HEK293 (cell line): ENCODE results near the gene FOXK2.
A peak's percentile ranks its signal among the peaks of the same experiment; 100 is the strongest.

ENCODE experiments used
- CTCF ChIA-PET: fragments of 350-600 bp; formaldehyde crosslinking; extraction: SDS; loops from one replicate; lab custom pipeline; 2021; ENCODE audit warnings: antibody characterized with exemption; lab: Yijun Ruan, JAX
- POLR2A ChIA-PET: fragments of 300-600 bp; formaldehyde crosslinking; extraction: SDS; loops from one replicate; lab custom pipeline; 2020; ENCODE audit warnings: antibody characterized with exemption, inconsistent platforms; lab: Yijun Ruan, JAX
- H3K27ac ChIP-seq: fragments of 200-500 bp; sonication (Bioruptor generic); 2 replicates; pipeline ENCODE4 v1.5.1; 2014; ENCODE audit warnings: low read depth, low read length, control low read depth, inconsistent platforms; ENCODE audit errors: extremely low read depth
- H3K36me3 ChIP-seq, 2 experiments: fragments of 200-500 bp in 1 of 2; sonication (Bioruptor generic) in 1 of 2; 1 replicate in 1 of 2; 2 replicates in 1 of 2; pipeline ENCODE4 v1.5.1; 2014 to 2017; ENCODE audit warnings: inconsistent platforms in 2 of 2, low read length in 2 of 2; ENCODE audit not compliant: control insufficient read depth in 2 of 2, insufficient read depth in 1 of 2
- H3K4me1 ChIP-seq: fragments of 200-500 bp; sonication (Bioruptor generic); 2 replicates; pipeline ENCODE4 v1.5.1; 2014; ENCODE audit warnings: mild to moderate bottlenecking, low read length, inconsistent platforms; ENCODE audit not compliant: control insufficient read depth, insufficient read depth
- H3K4me3 ChIP-seq: 2 replicates; pipeline ENCODE4 v1.5.1; 2011; ENCODE audit warnings: low read depth, mild to moderate bottlenecking, control low read depth, low read length, moderate library complexity
- H3K9me3 ChIP-seq: fragments of 200-500 bp; sonication (Bioruptor generic); 2 replicates; pipeline ENCODE4 v1.5.1; 2014; ENCODE audit warnings: low read depth, low read length, inconsistent platforms; ENCODE audit not compliant: control insufficient read depth, insufficient read depth
- FEZF1 ChIP-seq: fragments of 450-650 bp; formaldehyde crosslinking; IDR thresholded peaks from 2 replicates; pipeline ENCODE4 v1.5.1; 2016; ENCODE audit warnings: missing biosample characterization, missing genetic modification characterization
- GLIS2 ChIP-seq: fragments of 450-650 bp; formaldehyde crosslinking; IDR thresholded peaks from 2 replicates; pipeline ENCODE4 v1.5.1; 2016; ENCODE audit warnings: missing biosample characterization, missing genetic modification characterization
- KLF1 ChIP-seq: fragments of 450-650 bp; formaldehyde crosslinking; IDR thresholded peaks from 2 replicates; pipeline ENCODE4 v1.5.1; 2016; ENCODE audit warnings: missing biosample characterization, missing genetic modification characterization
- MZF1 ChIP-seq: fragments of 450-650 bp; formaldehyde crosslinking; IDR thresholded peaks from 2 replicates; pipeline ENCODE4 v1.5.1; 2017; ENCODE audit warnings: missing biosample characterization, missing genetic modification characterization, borderline replicate concordance
- REPIN1 ChIP-seq: fragments of 450-650 bp; formaldehyde crosslinking; IDR thresholded peaks from 2 replicates; pipeline ENCODE4 v1.5.1; 2017; ENCODE audit warnings: missing biosample characterization, missing genetic modification characterization, low read depth
- SCRT2 ChIP-seq: fragments of 450-650 bp; formaldehyde crosslinking; IDR thresholded peaks from 2 replicates; pipeline ENCODE4 v1.5.1; 2016; ENCODE audit warnings: missing biosample characterization, missing genetic modification characterization
- SP2 ChIP-seq: fragments of 450-650 bp; formaldehyde crosslinking; IDR thresholded peaks from 2 replicates; pipeline ENCODE4 v1.5.1; 2016; ENCODE audit warnings: missing biosample characterization, missing genetic modification characterization
- SP3 ChIP-seq: fragments of 450-650 bp; formaldehyde crosslinking; IDR thresholded peaks from 2 replicates; pipeline ENCODE4 v1.5.1; 2016; ENCODE audit warnings: missing biosample characterization, missing genetic modification characterization
- SP7 ChIP-seq: fragments of 450-650 bp; formaldehyde crosslinking; IDR thresholded peaks from 2 replicates; pipeline ENCODE4 v1.5.1; 2016; ENCODE audit warnings: missing biosample characterization, missing genetic modification characterization
- ZFP69B ChIP-seq: fragments of 450-650 bp; formaldehyde crosslinking; IDR thresholded peaks from 2 replicates; pipeline ENCODE4 v1.5.1; 2016; ENCODE audit warnings: missing biosample characterization, missing genetic modification characterization
- ZNF202 ChIP-seq: fragments of 450-650 bp; formaldehyde crosslinking; IDR thresholded peaks from 2 replicates; pipeline ENCODE4 v1.5.1; 2016; ENCODE audit warnings: missing biosample characterization, missing genetic modification characterization, borderline replicate concordance
- ZNF223 ChIP-seq: fragments of 450-650 bp; formaldehyde crosslinking; IDR thresholded peaks from 2 replicates; pipeline ENCODE4 v1.5.1; 2016; ENCODE audit warnings: missing biosample characterization, missing genetic modification characterization
- ZNF248 ChIP-seq: fragments of 450-650 bp; formaldehyde crosslinking; IDR thresholded peaks from 2 replicates; pipeline ENCODE4 v1.5.1; 2017; ENCODE audit warnings: missing biosample characterization, missing genetic modification characterization
- ZNF302 ChIP-seq: fragments of 450-650 bp; formaldehyde crosslinking; IDR thresholded peaks from 2 replicates; pipeline ENCODE4 v1.5.1; 2016; ENCODE audit warnings: missing biosample characterization, missing genetic modification characterization, low read depth
- ZNF394 ChIP-seq: fragments of 450-650 bp; formaldehyde crosslinking; IDR thresholded peaks from 2 replicates; pipeline ENCODE4 v1.5.1; 2016; ENCODE audit warnings: missing biosample characterization, missing genetic modification characterization, mild to moderate bottlenecking, moderate library complexity, borderline replicate concordance
- ZNF585B ChIP-seq: fragments of 450-650 bp; formaldehyde crosslinking; IDR thresholded peaks from 2 replicates; pipeline ENCODE4 v1.5.1; 2016; ENCODE audit warnings: missing biosample characterization, missing genetic modification characterization
- ZNF596 ChIP-seq: fragments of 450-650 bp; IDR thresholded peaks from 2 replicates; pipeline ENCODE4 v1.5.0; 2018; ENCODE audit warnings: missing biosample characterization, mild to moderate bottlenecking, missing genetic modification characterization, moderate library complexity
- ZNF621 ChIP-seq: fragments of 450-650 bp; formaldehyde crosslinking; IDR thresholded peaks from 2 replicates; pipeline ENCODE4 v1.5.1; 2017; ENCODE audit warnings: missing biosample characterization, missing genetic modification characterization
- ZNF677 ChIP-seq: fragments of 450-650 bp; IDR thresholded peaks from 2 replicates; pipeline ENCODE4 v1.5.0; 2018; ENCODE audit warnings: missing biosample characterization, mild to moderate bottlenecking, missing genetic modification characterization, moderate library complexity
- ZNF768 ChIP-seq: fragments of 450-650 bp; formaldehyde crosslinking; IDR thresholded peaks from 2 replicates; pipeline ENCODE4 v1.5.1; 2018; ENCODE audit warnings: missing biosample characterization, mild to moderate bottlenecking, missing genetic modification characterization
- ZNF785 ChIP-seq: fragments of 450-650 bp; formaldehyde crosslinking; IDR thresholded peaks from 2 replicates; pipeline ENCODE4 v1.5.1; 2016; ENCODE audit warnings: missing biosample characterization, missing genetic modification characterization
- ZXDB ChIP-seq: fragments of 450-650 bp; formaldehyde crosslinking; IDR thresholded peaks from 2 replicates; pipeline ENCODE4 v1.5.1; 2016; ENCODE audit warnings: missing biosample characterization, missing genetic modification characterization
- TF ChIP-seq, protein P1 (sequence below): IDR thresholded peaks from 2 replicates; pipeline ENCODE4 v1.6.1; 2011; ENCODE audit warnings: mild to moderate bottlenecking, low read depth, low read length, borderline replicate concordance
- TF ChIP-seq, protein P2 (sequence below): fragments of 450-650 bp; formaldehyde crosslinking; IDR thresholded peaks from 2 replicates; pipeline ENCODE4 v1.5.1; 2016; ENCODE audit warnings: missing biosample characterization, missing genetic modification characterization
- TF ChIP-seq, protein P3 (sequence below): fragments of 450-650 bp; formaldehyde crosslinking; IDR thresholded peaks from 2 replicates; pipeline ENCODE4 v1.5.1; 2016; ENCODE audit warnings: missing biosample characterization, missing genetic modification characterization
- TF ChIP-seq, protein P4 (sequence below): fragments of 450-650 bp; formaldehyde crosslinking; IDR thresholded peaks from 2 replicates; pipeline ENCODE4 v1.5.1; 2016; ENCODE audit warnings: missing biosample characterization, missing genetic modification characterization
- TF ChIP-seq, protein P5 (sequence below): fragments of 450-650 bp; formaldehyde crosslinking; IDR thresholded peaks from 2 replicates; pipeline ENCODE4 v1.5.1; 2017; ENCODE audit warnings: missing biosample characterization, missing genetic modification characterization

The FOXK2 gene

DNA sequence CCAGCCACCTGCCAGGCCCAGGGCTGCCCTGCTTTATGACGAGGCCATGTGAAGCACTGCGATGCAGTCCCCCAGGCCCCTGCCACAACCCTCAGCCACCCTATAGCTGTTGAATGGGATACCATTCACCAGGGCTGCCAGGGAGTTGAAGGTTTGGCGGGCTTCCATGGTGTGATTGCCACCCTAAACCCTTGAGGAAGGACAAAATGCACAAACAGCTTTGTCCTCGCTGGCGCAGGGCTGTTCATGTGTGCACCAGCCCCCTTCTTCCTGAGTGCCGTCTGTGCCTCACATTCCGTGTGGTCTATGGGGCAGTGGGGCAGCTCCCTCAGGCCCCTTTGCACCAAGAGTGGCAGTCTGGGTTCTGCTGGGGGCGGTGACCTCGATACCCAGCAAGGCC is 35.7 kb upstream of the FOXK2 start:
- Histone ChIP-seq H3K27ac (no peak overlapping the region), H3K36me3 (peaks cover 37 to 96% of the 10 kb centered on the region in 2 experiments), H3K4me3 (no peak overlapping the region), H3K4me1 (no peaks in the 10 kb centered on the region), H3K9me3 (no peaks in the 10 kb centered on the region)
- ChIA-PET CTCF (interaction anchor here (0.6 kb wide), 1 partner anchor 12 kb away, joined by 3 read pairs; no protein-coding TSS in a partner anchor), POLR2A (interaction anchor here (1.6 kb wide), 1 partner anchor 36 kb away, joined by 3 read pairs; the partner anchor contains the start of gene FOXK2)
- TF ChIP-seq ZNF785 (tag by site-specific recombination): no peak
- no peak for TF ChIP-seq SP2
- TF ChIP-seq, protein P1, sequence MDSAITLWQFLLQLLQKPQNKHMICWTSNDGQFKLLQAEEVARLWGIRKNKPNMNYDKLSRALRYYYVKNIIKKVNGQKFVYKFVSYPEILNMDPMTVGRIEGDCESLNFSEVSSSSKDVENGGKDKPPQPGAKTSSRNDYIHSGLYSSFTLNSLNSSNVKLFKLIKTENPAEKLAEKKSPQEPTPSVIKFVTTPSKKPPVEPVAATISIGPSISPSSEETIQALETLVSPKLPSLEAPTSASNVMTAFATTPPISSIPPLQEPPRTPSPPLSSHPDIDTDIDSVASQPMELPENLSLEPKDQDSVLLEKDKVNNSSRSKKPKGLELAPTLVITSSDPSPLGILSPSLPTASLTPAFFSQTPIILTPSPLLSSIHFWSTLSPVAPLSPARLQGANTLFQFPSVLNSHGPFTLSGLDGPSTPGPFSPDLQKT: no peak
- no peak for TF ChIP-seq GLIS2 (tag by site-specific recombination)
- no peak for TF ChIP-seq MZF1
- TF ChIP-seq, protein P2, sequence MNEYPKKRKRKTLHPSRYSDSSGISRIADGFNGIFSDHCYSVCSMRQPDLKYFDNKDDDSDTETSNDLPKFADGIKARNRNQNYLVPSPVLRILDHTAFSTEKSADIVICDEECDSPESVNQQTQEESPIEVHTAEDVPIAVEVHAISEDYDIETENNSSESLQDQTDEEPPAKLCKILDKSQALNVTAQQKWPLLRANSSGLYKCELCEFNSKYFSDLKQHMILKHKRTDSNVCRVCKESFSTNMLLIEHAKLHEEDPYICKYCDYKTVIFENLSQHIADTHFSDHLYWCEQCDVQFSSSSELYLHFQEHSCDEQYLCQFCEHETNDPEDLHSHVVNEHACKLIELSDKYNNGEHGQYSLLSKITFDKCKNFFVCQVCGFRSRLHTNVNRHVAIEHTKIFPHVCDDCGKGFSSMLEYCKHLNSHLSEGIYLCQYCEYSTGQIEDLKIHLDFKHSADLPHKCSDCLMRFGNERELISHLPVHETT (tag by site-specific recombination): no peak

DNA sequence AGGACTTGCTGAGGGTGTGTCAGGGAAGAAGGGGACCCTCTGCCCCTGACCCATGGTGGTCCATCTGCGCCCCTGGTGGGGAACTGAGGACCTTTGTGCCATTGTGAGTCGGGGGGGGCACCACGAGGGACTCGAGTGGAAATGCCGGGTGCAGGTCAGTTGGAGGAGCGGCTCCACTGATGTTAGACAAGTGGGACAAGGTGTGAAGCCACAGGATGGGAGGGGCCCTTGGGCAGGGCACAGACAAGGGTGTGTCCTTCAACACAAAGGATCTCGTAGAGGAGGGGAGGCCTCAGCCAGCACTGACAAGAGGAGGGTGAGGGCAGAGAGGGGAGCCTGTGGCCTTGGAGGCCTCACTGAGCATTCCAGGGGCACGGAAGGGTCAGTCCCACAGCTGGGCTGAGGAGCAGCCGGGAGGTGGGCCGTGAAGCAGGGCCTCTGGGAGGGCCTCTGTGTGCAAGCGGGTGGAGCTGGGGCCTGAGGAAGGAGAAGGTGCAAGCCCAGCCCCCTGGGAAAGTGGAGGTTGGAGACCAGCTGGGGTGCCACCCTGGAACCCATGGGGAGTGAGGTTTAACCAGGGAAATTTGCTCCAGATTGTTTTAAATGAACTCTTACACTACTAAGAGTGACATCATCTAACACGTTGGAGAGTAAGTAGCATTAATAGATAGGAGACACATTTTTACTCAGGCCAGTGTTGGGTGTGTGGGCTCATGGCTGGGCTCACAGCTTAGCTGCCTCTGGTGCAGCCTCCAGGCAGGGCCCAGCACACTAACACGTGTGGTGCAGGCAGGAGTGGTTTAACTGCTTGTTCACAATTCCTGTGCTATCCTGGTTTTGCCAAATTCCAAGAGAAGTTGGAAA is 33.1 kb upstream of the FOXK2 start:
- Histone ChIP-seq H3K9me3 (no peaks in the 10 kb centered on the region), H3K27ac (no peak overlapping the region), H3K36me3 (peaks cover 35 to 78% of the 10 kb centered on the region in 2 experiments), H3K4me1 (no peaks in the 10 kb centered on the region), H3K4me3 (no peak overlapping the region)
- ChIA-PET POLR2A (no interaction called here), CTCF (interaction anchor here (0.5 to 0.6 kb wide), 2 partner anchors 34 to 67 kb away, joined by 3 to 5 read pairs; no protein-coding TSS in a partner anchor)
- no peak for TF ChIP-seq ZNF394 (tag by site-specific recombination)
- no peak for TF ChIP-seq ZNF202
- TF ChIP-seq, protein P3, sequence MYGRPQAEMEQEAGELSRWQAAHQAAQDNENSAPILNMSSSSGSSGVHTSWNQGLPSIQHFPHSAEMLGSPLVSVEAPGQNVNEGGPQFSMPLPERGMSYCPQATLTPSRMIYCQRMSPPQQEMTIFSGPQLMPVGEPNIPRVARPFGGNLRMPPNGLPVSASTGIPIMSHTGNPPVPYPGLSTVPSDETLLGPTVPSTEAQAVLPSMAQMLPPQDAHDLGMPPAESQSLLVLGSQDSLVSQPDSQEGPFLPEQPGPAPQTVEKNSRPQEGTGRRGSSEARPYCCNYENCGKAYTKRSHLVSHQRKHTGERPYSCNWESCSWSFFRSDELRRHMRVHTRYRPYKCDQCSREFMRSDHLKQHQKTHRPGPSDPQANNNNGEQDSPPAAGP (tag by site-specific recombination): no peak
- TF ChIP-seq FEZF1 (tag by site-specific recombination): no peak
- TF ChIP-seq KLF1 (tag by site-specific recombination): peak; percentile 94
- TF ChIP-seq, protein P4, sequence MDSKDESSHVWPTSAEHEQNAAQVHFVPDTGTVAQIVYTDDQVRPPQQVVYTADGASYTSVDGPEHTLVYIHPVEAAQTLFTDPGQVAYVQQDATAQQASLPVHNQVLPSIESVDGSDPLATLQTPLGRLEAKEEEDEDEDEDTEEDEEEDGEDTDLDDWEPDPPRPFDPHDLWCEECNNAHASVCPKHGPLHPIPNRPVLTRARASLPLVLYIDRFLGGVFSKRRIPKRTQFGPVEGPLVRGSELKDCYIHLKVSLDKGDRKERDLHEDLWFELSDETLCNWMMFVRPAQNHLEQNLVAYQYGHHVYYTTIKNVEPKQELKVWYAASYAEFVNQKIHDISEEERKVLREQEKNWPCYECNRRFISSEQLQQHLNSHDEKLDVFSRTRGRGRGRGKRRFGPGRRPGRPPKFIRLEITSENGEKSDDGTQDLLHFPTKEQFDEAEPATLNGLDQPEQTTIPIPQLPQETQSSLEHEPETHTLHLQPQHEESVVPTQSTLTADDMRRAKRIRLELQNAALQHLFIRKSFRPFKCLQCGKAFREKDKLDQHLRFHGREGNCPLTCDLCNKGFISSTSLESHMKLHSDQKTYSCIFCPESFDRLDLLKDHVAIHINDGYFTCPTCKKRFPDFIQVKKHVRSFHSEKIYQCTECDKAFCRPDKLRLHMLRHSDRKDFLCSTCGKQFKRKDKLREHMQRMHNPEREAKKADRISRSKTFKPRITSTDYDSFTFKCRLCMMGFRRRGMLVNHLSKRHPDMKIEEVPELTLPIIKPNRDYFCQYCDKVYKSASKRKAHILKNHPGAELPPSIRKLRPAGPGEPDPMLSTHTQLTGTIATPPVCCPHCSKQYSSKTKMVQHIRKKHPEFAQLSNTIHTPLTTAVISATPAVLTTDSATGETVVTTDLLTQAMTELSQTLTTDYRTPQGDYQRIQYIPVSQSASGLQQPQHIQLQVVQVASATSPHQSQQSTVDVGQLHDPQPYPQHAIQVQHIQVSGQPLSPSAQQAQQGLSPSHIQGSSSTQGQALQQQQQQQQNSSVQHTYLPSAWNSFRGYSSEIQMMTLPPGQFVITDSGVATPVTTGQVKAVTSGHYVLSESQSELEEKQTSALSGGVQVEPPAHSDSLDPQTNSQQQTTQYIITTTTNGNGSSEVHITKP (tag by site-specific recombination): no peak
- 0 out of 2 replicates have a peak, but pooled peaks have one; percentile 42 for TF ChIP-seq ZNF223 (tag by site-specific recombination)
- TF ChIP-seq GLIS2 (tag by site-specific recombination): peak; percentile 26; the same call in 1 of the 2 replicates
- no peak for TF ChIP-seq ZNF768
- TF ChIP-seq SP3 (tag by site-specific recombination): no peak
- TF ChIP-seq ZNF677 (tag by site-specific recombination): no peak
- TF ChIP-seq SCRT2 (tag by site-specific recombination): no peak
- TF ChIP-seq ZNF585B (tag by site-specific recombination): no peak
- no peak for TF ChIP-seq ZNF302 (tag by site-specific recombination)
- TF ChIP-seq, protein P5, sequence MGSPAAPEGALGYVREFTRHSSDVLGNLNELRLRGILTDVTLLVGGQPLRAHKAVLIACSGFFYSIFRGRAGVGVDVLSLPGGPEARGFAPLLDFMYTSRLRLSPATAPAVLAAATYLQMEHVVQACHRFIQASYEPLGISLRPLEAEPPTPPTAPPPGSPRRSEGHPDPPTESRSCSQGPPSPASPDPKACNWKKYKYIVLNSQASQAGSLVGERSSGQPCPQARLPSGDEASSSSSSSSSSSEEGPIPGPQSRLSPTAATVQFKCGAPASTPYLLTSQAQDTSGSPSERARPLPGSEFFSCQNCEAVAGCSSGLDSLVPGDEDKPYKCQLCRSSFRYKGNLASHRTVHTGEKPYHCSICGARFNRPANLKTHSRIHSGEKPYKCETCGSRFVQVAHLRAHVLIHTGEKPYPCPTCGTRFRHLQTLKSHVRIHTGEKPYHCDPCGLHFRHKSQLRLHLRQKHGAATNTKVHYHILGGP (tag by site-specific recombination): no peak
- TF ChIP-seq SP7 (tag by site-specific recombination): no peak
- TF ChIP-seq ZXDB (tag by site-specific recombination): no peak
- no peak for TF ChIP-seq ZNF596 (tag by site-specific recombination)
- no peak for TF ChIP-seq ZNF248 (tag by site-specific recombination)
- TF ChIP-seq REPIN1 (tag by site-specific recombination): no peak
- no peak for TF ChIP-seq ZNF621 (tag by site-specific recombination)
- TF ChIP-seq ZFP69B (tag by site-specific recombination): no peak
